Upper lobe of left lung (tissue), 6 donors: ENCODE results near the gene AIMP1. TPM values are rescaled to one million over a fixed set of nuclear protein-coding genes. Genes with fewer than 3 reads are reported as not detected.
"Not testable (repeated sequence)": the region's sequence is repeated elsewhere in the genome, so short reads cannot be mapped to it uniquely, and the experiment has no call there.

ENCODE experiments used
- ATAC-seq, 2 donors: fragments of 200-7000 bp; cut with Tn5 transposase; one replicate each; pipeline ENCODE4 v1.9.1; 2022; ENCODE audit warnings: mild to moderate bottlenecking in 2 of 2, moderate library complexity in 2 of 2; ENCODE audit not compliant: low FRiP score in 2 of 2
- DNase-seq, 2 donors: peaks; one replicate each; pipeline ENCODE4 v3.0.0-alpha.2; 2019 to 2020
- H3K27ac ChIP-seq, 4 donors: fragments of 200-600 bp; sonication (generic); one replicate each; pipeline ENCODE4 v1.5.1; 2016 to 2019
- H3K27me3 ChIP-seq, 4 donors: fragments of 200-600 bp; sonication (generic); one replicate each; pipeline ENCODE4 v1.5.1; 2017 to 2019
- H3K36me3 ChIP-seq, 4 donors: fragments of 200-600 bp; sonication (generic); one replicate each; pipeline ENCODE4 v1.5.1; 2016 to 2019
- H3K4me1 ChIP-seq, 4 donors: fragments of 200-600 bp; sonication (generic); one replicate each; pipeline ENCODE4 v1.5.1; 2018 to 2019
- H3K4me3 ChIP-seq, 4 donors: fragments of 200-600 bp; sonication (generic); one replicate each; pipeline ENCODE4 v1.5.1; 2017 to 2019; ENCODE audit warnings: mild to moderate bottlenecking in 2 of 4, moderate library complexity in 1 of 4
- H3K9me3 ChIP-seq, 4 donors: fragments of 200-600 bp; sonication (generic); one replicate each; pipeline ENCODE4 v1.5.1; 2018 to 2019
- CTCF ChIP-seq, 6 experiments: fragments of 450-650 bp in 4 of 6; fragments of 200-600 bp in 2 of 6; sonication (generic) in 2 of 6; IDR thresholded peaks; one replicate each; pipeline ENCODE4 v1.5.1; 2016 to 2019; ENCODE audit warnings: antibody characterized with exemption in 6 of 6
- EP300 ChIP-seq, 4 donors: sonication (generic); formaldehyde crosslinking; IDR thresholded peaks; one replicate each; pipeline ENCODE4 v1.5.1; 2017; ENCODE audit warnings: antibody characterized with exemption in 4 of 4, control low read depth in 2 of 4
- POLR2A ChIP-seq, 4 donors: fragments of 450-650 bp; IDR thresholded peaks; one replicate each; pipeline ENCODE4 v1.5.1; 2016 to 2017; ENCODE audit warnings: antibody characterized with exemption in 4 of 4, mild to moderate bottlenecking in 2 of 4
- POLR2AphosphoS5 ChIP-seq, 2 donors: sonication (generic); formaldehyde crosslinking; IDR thresholded peaks; one replicate each; pipeline ENCODE4 v1.5.1; 2017; ENCODE audit warnings: antibody characterized with exemption in 2 of 2
- WGBS, 2 donors: methylation state at CpG; one replicate each; pipeline ENCODE4 v1.1.5; 2017 to 2018; 5-methylcytosine and 5-hydroxymethylcytosine counted together
- total RNA-seq, 6 donors: library from RNA; depleted of rRNA in 4 of 6; stranded (reverse); fragments of >200 nt in 4 of 6; gene quantifications; one replicate each; pipeline versions ENCODE4 v1.1.0 to v1.2.1, GENCODE V29; 2016 to 2021
- donor health status: DM: no; HTN: no; CAD: no; lungs with moderate emphysema.
- donor health status: DM: no; HTN: yes; CAD: no; lungs with severe emphysema.

The AIMP1 gene
- total RNA-seq, 6 donors from 2014 or later = 9.4 to 38.5 (median 28.4) TPM

GRCh38 chr4:106384878-106385277 lies 68.5 kb downstream of the AIMP1 start:
- Histone ChIP-seq H3K9me3 (peaks cover 0 to 3% (median 0%) of the 10 kb centered on the region in 4 donors), H3K36me3 (no peaks in the 10 kb centered on the region), H3K4me3 (no peak overlapping the region), H3K27ac (no peak overlapping the region), H3K27me3 (no peaks in the 10 kb centered on the region), H3K4me1 (no peaks in the 10 kb centered on the region)
- TF ChIP-seq POLR2A (IDR thresholded peaks at IDR 0.05) = no peak
- TF ChIP-seq EP300 (IDR thresholded peaks at IDR 0.05) = no peak
- peak in 1 of 2 donors; percentile 55 for ATAC-seq
- WGBS, 2 donors = 100% methylated on average over 1 to 2 of the region's 3 CpGs
- peak in 1 of 2 donors; percentile 28 for DNase-seq

- Histone ChIP-seq H3K4me1 (no peaks in the 10 kb centered on the region), H3K27me3 (no peaks in the 10 kb centered on the region), H3K27ac (no peak overlapping the region), H3K36me3 (no peaks in the 10 kb centered on the region), H3K4me3 (no peak overlapping the region), H3K9me3 (peaks cover 0 to 3% (median 0%) of the 10 kb centered on the region in 4 donors)
- DNase-seq = peak in 1 of 2 donors; percentile 34
- 79% methylated on average over 5 of the region's 6 CpGs; no CpG with 5 or more reads in 1 of the 2 donors for WGBS, 2 donors
- TF ChIP-seq EP300 (IDR thresholded peaks at IDR 0.05) = no peak
- TF ChIP-seq POLR2A (IDR thresholded peaks at IDR 0.05) = no peak
- no peak for TF ChIP-seq CTCF (IDR thresholded peaks at IDR 0.05)
- no peak for TF ChIP-seq POLR2AphosphoS5 (IDR thresholded peaks at IDR 0.05)
- ATAC-seq = peak in 1 of 2 donors; percentile 10
Observed at GRCh38 chr4:106385853-106386393, 69.6 kb downstream of the AIMP1 start.

- no peak for ATAC-seq
- H3K4me1 ChIP-seq = no peaks in the 10 kb centered on the region
- TF ChIP-seq POLR2AphosphoS5 (IDR thresholded peaks at IDR 0.05) = no peak
- H3K4me3 ChIP-seq = no peak overlapping the region
- H3K9me3 ChIP-seq = peaks cover 12 to 21% (median 15%) of the 10 kb centered on the region in 4 donors
- no peaks in the 10 kb centered on the region for H3K27me3 ChIP-seq
- 83 to 91% methylated on average over 2 of the region's 2 CpGs for WGBS, 2 donors
- no peak for DNase-seq
- no peaks in the 10 kb centered on the region for H3K36me3 ChIP-seq
- no peak overlapping the region for H3K27ac ChIP-seq
Observed at GRCh38 chr4:106395582-106395981, 79.2 kb downstream of the AIMP1 start.

GRCh38 chr4:106398898-106399297 lies 82.5 kb downstream of the AIMP1 start:
- not testable (repeated sequence) for H3K36me3 ChIP-seq, ATAC-seq, H3K27ac ChIP-seq, H3K27me3 ChIP-seq, DNase-seq, H3K4me3 ChIP-seq, H3K4me1 ChIP-seq
- 78 to 83% methylated on average over 4 of the region's 4 CpGs for WGBS, 2 donors
- peaks cover 12 to 21% (median 15%) of the 10 kb centered on the region in 4 donors for H3K9me3 ChIP-seq

Other genes with a start within 250 kb of the AIMP1 start
- gene TBCK, start 341 bp upstream of the AIMP1 start, total RNA-seq = 10 to 100 TPM; 24.8 to 54.5 (median 32.3) TPM
- not detected for gene GIMD1, start 52.2 kb downstream of the AIMP1 start, total RNA-seq